Measurements from ENCODE around the gene KATNB1. TPM values are rescaled to one million over a fixed set of nuclear protein-coding genes. Genes with fewer than 3 reads are reported as not detected.

The KATNB1 gene, protein sequence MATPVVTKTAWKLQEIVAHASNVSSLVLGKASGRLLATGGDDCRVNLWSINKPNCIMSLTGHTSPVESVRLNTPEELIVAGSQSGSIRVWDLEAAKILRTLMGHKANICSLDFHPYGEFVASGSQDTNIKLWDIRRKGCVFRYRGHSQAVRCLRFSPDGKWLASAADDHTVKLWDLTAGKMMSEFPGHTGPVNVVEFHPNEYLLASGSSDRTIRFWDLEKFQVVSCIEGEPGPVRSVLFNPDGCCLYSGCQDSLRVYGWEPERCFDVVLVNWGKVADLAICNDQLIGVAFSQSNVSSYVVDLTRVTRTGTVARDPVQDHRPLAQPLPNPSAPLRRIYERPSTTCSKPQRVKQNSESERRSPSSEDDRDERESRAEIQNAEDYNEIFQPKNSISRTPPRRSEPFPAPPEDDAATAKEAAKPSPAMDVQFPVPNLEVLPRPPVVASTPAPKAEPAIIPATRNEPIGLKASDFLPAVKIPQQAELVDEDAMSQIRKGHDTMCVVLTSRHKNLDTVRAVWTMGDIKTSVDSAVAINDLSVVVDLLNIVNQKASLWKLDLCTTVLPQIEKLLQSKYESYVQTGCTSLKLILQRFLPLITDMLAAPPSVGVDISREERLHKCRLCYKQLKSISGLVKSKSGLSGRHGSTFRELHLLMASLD
- 19.2 and 25.5 TPM in 2 replicates for total RNA-seq

DNA sequence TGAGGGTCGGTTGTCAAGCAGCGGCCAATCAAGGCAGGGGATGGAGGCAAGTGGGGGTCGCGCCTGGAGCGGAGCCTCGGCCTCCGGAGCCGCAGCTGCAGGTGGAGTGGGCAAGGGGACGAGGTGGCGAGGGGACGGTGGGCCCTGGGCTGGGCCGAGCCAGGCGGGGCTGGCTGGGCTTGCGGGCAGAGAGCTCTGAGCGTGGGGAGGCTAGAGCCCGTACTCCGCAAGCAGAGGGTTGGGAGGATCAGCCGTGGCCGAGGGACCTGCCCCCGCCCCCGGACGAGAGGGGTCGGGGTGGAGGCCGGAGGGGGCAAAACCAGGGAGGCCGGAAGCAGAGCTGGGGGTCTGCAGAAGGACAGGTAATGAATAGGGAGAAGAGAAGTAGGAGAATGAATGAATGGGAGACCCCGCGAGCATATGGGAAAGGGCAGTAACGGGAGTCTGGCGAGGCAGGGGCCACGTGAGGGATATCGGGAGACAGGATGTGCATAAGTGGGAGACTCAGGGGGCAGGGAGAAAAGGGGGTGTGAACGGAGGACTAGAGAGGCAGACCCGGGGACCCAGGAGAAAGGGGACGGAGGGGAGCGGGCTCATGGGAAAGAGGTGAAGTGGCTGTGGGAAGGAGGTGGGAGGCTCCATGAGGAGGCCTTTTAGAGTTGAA, at the start of gene KATNB1:
TSS of gene KATNB1 (plus strand) at position 16 of the 664 bp plus-strand sequence. CDS start 1,474 bp downstream, outside the sequence.

DNA sequence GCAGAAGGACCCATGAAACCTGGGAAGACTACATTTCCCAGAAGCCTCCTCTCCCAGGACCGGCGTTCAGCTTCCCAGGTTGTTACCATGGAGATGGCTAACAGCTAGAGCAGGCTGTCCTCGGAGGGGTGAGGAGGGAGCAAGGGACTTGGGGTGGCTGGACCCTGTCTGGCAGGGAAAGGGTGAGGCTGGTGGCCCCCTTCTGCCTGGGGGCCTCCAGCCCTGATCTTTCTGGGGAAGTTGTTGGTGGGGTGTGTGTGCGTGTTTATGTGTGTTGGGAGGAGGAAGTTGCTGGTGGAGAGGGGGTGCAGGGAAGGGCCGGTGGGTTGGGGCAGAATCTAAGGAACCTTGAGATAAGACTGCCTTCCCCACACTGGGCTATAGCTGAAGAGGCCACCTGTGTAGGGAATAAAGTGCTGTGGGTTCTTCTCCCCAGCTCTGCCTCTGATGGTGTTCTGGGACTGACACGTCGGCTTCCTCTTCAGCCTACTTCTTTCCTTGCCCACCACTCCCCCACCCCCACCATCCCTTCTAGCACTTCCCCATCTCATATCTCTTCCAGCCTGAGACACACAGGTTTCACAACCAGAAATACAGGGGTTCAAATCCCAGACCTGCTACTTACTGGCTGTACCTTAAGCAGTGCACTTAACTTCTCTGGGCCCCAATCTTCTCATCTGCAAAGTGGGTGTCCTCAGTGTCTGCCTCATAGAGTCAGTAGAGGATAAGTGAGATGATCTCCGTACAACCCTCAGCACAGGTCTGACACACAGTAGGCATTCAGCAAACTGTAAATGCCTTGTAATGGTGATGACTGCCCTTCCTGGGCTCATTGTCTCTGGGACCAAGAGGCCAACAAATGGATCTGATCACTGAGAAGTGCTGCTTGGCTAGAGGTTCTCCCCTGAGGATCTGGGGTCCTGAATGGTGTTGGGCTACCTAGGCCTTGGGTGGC, 40.6 kb upstream of the KATNB1 start, which contains the start of gene DRC7:
TSS of gene DRC7 (plus strand) at position 82 of the 955 bp plus-strand sequence. CDS start 3,144 bp downstream, outside the sequence.

DNA sequence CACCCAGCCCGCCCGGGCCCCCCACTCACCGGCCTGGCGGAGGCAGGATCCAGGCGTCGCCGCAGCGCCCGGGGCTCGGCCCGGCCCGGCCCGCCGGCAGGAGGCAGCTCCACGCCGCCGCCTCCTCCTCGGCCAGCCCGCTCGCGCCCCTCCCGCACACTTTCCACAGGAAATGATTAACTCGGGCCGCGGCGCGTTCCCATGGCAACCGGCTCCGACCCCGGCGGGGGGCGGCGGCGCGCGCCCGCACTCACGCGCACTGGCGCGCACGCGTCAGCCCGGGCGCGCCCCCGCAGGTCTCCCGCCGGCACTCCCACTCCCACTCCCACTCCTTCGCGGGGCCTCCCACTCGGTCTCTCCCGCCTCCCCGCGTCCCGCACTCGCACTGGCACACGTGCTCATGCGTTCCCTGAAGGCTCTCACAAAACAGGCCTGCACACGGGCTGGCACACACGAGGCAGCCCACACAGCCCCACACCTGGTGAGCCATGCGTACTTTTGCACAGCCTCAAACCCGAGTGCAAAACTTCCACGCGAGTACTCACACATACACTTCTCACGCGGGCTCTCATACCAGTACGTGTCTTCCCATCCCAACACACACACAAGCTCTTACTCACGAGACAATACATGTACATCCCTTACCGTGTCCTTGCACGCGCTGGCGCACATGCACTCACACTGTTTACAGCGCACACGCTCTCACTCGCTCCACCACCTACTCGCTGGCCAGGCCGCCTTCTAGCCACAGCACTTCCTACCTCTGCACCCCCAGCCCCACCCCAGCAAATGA, 67.0 kb downstream of the KATNB1 start, which contains the start of gene KIFC3:
TSS of gene KIFC3 (minus strand) at position 151 of the 793 bp plus-strand sequence. CDS start 4,248 bp downstream, outside the sequence.

Other genes starting within 250 kb of the KATNB1 start
- gene DOK4, start 249.3 kb upstream of the KATNB1 start, total RNA-seq, result 33.8 and 47.7 TPM in 2 replicates
- gene CCDC102A, start 199.2 kb upstream of the KATNB1 start, total RNA-seq, result 12.7 and 20.3 TPM in 2 replicates
- gene ADGRG5, start 193.1 kb upstream of the KATNB1 start, total RNA-seq, result not detected in 2 replicates
- 4.5 and 6.1 TPM in 2 replicates for gene ADGRG1, start 107.1 kb upstream of the KATNB1 start, total RNA-seq
- not detected in 2 replicates for gene ADGRG3, start 67.5 kb upstream of the KATNB1 start, total RNA-seq
- gene DRC7, start 41.0 kb upstream of the KATNB1 start, total RNA-seq, result 0.38 TPM in 1 of 2 replicates, not detected in the other
- 45.7 and 56.9 TPM in 2 replicates for gene KIFC3, start 66.7 kb downstream of the KATNB1 start, total RNA-seq
- gene CNGB1, start 235.4 kb downstream of the KATNB1 start, total RNA-seq, result not detected in 2 replicates

Measured in regular cardiac myocyte (primary cell).